ENCODE measurements around the gene NDUFC2.
"Not testable (repeated sequence)": the region's sequence is repeated elsewhere in the genome, so short reads cannot be mapped to it uniquely, and the experiment has no call there.

Gene NDUFC2

GRCh38 chr11:78050964-78051831, 28.5 kb downstream of the NDUFC2 start:
- DNase-seq: no peak

GRCh38 chr11:78049348-78049747, 30.3 kb downstream of the NDUFC2 start:
- DNase-seq: no peak

GRCh38 chr11:78048561-78048960, 31.1 kb downstream of the NDUFC2 start:
- no peak for DNase-seq

- no peak for DNase-seq
Measured at GRCh38 chr11:78046486-78046854, 33.2 kb downstream of the NDUFC2 start.

GRCh38 chr11:78045851-78046485, 33.7 kb downstream of the NDUFC2 start:
- peak; percentile 66 for DNase-seq

GRCh38 chr11:78044706-78045105, 35.0 kb downstream of the NDUFC2 start:
- no peak for DNase-seq

GRCh38 chr11:78041843-78042440, 37.7 kb downstream of the NDUFC2 start:
- DNase-seq: no peak

- DNase-seq: not testable (repeated sequence)
Measured at GRCh38 chr11:78041380-78041719, 38.3 kb downstream of the NDUFC2 start.

GRCh38 chr11:78040691-78041379, 38.8 kb downstream of the NDUFC2 start:
- DNase-seq: peak; percentile 19

- peak; percentile 52 for DNase-seq
Measured at GRCh38 chr11:78039919-78040671, 39.6 kb downstream of the NDUFC2 start.

- no peak for DNase-seq
Measured at GRCh38 chr11:78039391-78039918, 40.2 kb downstream of the NDUFC2 start.

GRCh38 chr11:78038697-78039313, 40.9 kb downstream of the NDUFC2 start:
- DNase-seq: no peak

GRCh38 chr11:78037825-78038620, 41.6 kb downstream of the NDUFC2 start:
- no peak for DNase-seq

GRCh38 chr11:78037056-78037455, 42.6 kb downstream of the NDUFC2 start:
- peak; percentile 28 for DNase-seq

- DNase-seq: no peak
Measured at GRCh38 chr11:78036313-78036712, 43.3 kb downstream of the NDUFC2 start.

- DNase-seq: no peak
Measured at GRCh38 chr11:78034623-78035022, 45.0 kb downstream of the NDUFC2 start.

GRCh38 chr11:78033040-78033439, 46.6 kb downstream of the NDUFC2 start:
- DNase-seq: no peak

GRCh38 chr11:78032090-78032489, 47.6 kb downstream of the NDUFC2 start:
- no peak for DNase-seq

GRCh38 chr11:78031629-78032028, 48.0 kb downstream of the NDUFC2 start:
- DNase-seq: no peak

- DNase-seq: peak; percentile 86
Measured at GRCh38 chr11:78030429-78031325, 49.0 kb downstream of the NDUFC2 start.
